Activated CD4-positive, alpha-beta T cell treated with anti-CD3 and anti-CD28 coated beads for 4 hours (primary cell): ENCODE measurements around the gene ANKHD1.

Source experiments
- DNase-seq, 2 donors: peaks; one replicate each; pipeline ENCODE4 v3.0.0-alpha.2; 2020

ANKHD1 gene, protein sequence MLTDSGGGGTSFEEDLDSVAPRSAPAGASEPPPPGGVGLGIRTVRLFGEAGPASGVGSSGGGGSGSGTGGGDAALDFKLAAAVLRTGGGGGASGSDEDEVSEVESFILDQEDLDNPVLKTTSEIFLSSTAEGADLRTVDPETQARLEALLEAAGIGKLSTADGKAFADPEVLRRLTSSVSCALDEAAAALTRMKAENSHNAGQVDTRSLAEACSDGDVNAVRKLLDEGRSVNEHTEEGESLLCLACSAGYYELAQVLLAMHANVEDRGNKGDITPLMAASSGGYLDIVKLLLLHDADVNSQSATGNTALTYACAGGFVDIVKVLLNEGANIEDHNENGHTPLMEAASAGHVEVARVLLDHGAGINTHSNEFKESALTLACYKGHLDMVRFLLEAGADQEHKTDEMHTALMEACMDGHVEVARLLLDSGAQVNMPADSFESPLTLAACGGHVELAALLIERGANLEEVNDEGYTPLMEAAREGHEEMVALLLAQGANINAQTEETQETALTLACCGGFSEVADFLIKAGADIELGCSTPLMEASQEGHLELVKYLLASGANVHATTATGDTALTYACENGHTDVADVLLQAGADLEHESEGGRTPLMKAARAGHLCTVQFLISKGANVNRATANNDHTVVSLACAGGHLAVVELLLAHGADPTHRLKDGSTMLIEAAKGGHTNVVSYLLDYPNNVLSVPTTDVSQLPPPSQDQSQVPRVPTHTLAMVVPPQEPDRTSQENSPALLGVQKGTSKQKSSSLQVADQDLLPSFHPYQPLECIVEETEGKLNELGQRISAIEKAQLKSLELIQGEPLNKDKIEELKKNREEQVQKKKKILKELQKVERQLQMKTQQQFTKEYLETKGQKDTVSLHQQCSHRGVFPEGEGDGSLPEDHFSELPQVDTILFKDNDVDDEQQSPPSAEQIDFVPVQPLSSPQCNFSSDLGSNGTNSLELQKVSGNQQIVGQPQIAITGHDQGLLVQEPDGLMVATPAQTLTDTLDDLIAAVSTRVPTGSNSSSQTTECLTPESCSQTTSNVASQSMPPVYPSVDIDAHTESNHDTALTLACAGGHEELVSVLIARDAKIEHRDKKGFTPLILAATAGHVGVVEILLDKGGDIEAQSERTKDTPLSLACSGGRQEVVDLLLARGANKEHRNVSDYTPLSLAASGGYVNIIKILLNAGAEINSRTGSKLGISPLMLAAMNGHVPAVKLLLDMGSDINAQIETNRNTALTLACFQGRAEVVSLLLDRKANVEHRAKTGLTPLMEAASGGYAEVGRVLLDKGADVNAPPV (N-terminal part only)

DNA sequence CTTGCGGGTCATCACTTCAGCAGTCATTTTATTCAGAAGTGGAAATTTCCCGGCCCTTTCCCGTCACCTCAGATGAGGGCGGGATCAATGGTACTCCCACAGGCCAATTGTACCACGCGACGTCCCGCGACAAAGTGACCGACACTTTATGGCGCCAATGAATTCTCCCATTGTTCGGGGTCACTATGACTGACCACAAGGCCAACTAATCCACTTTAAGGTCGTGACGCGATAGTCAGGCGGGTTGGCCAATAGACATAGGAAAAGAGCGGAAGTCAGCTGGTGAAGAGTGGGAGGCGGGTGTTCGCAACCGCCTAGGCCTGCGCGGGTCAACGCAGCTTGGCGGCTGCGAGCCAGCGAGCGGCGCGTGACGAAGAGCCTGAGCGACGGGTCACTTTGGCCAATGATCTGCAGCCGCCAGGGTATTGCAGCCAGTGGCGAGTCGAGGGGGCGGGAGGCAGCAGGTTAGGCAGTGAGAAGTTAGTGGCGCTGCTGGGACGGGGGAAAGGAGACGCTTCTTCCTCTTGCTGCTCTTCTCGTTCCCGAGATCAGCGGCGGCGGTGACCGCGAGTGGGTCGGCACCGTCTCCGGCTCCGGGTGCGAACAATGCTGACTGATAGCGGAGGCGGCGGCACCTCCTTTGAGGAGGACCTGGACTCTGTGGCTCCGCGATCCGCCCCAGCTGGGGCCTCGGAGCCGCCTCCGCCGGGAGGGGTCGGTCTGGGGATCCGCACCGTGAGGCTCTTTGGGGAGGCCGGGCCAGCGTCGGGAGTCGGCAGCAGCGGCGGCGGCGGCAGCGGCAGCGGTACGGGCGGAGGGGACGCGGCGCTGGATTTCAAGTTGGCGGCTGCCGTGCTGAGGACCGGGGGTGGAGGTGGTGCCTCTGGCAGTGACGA is at the start of gene ANKHD1:
ANKHD1 (plus strand) TSS at position 472 of the 896 bp plus-strand sequence; CDS start at position 607, 135 bp downstream.
- DNase-seq = peak; percentile 94 to 95

DNA sequence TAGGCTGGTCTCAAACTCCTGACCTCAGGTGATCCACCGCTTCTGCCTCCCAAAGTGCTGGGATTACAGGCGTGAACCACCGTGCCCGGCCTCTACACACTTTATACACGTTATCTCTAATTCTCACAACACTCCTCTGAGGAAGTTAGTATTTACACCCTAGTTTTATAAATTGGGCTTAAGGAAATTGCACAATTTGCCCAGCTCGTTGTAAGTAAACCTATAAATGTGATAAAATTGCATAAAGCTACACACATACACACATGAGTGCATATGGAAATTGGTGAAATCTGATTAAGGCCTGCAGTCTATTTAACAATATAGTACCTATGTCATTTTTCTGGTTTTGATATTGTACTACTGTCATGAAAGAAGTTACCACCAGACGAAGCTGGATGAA is 46.1 kb upstream of the ANKHD1 start:
- DNase-seq = no peak

DNA sequence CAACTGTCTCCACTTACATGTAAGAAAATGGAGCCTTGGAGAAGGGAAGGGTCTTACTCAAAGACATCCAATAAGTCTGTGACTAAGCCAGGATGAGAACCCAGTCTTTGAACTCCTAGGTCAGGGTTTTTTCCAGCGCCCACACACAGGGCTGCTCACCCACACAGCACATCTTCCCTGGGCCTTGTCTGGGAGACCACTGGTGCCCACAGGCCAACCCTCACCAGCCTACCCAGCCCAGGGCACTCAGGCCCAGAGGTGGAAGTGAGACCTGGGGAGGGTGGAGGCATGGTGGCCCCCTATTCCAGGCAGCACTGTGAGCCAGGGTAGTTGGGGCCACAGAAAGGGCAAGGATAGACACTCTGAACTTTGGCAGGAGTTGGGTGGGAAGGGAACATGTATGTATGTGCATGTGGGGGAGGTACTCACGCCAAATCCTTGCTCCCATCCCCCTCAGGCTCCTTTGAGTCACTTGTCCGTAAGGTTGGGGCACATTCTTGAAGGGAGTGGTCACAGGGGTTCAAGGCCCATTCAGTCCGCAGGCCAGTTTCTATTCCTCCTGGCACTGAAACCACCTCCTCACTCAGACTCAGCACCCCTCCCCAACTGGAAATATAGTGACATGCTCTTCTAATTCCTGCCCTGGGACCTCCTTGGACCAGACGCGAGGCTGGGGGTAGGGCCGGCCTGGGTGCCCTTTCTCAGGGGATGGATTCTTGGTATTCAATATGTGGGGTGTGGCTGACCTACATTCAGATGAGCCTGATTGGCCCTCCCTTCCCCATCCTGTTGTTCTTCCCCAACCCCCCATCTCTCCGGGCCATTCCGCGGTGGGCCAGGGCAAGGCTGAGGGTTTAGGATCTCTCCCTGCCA is 44.5 kb upstream of the ANKHD1 start:
- no peak for DNase-seq

DNA sequence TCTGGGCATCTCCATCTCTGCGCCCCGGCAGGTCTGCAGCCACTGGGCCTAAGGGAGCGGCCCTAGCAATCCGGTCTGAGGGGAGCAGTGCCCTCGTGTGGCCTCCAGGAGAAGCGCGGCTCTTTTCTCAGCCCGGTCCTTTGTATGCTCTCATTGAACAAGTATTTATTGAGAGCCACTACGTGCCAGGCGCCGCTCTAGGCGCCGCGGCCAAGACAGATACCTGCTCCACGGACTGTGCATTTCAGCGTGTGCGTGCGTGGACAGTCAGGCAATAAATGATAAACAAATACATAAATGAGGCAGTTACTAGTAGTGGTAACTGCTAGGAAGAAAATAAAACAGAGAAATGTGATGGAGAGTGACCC is 43.9 kb upstream of the ANKHD1 start:
- peak; percentile 67 to 70 for DNase-seq

DNA sequence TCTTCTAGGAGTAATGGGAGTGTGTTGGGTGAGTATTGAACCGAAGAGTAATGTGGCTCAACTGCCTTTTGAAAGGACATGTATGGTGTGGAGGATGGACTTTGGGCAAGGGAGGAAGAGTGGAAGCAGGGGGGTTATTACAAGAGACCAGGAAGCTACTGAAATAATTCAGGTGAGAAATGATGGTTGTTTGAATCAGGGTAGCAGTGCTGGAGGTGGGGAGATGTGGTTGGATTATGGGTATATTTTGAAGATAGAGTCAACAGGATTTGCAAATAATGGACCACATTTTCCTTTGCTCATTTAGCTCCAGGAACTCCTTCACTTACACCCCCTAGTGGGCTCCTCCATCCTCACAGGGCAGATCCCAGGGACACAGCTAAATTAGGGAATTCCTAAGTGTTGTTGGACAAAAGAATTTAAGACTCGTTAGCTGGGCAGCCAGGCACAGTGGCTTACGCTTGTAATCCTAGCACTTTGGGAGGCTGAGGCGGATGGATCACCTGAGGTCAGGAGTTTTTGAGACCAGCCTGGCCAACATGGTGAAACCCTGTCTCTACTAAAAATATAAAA is 42.8 kb upstream of the ANKHD1 start:
- no peak for DNase-seq

DNA sequence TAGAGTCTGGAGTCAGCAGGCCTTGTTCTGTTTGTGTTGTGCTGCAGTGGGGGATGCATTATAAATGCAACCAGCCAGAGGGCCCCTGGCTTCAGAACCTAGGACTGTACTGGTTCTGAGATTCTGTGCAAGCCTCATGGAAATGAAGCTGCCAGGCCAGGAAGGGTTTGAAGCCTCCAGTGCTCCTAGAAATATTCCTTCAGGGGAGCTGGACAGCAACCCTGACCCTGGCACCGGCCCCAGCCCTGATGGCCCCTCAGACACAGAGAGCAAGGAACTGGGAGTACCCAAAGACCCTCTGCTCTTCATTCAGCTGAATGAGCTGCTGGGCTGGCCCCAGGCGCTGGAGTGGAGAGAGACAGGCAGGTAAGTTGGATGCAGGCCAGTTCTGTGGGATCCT is 41.5 kb upstream of the ANKHD1 start, which contains the start of gene SLC4A9:
SLC4A9 (plus strand) TSS at position 94 of the 400 bp plus-strand sequence; CDS start at position 137, 43 bp downstream.
- DNase-seq = no peak

DNA sequence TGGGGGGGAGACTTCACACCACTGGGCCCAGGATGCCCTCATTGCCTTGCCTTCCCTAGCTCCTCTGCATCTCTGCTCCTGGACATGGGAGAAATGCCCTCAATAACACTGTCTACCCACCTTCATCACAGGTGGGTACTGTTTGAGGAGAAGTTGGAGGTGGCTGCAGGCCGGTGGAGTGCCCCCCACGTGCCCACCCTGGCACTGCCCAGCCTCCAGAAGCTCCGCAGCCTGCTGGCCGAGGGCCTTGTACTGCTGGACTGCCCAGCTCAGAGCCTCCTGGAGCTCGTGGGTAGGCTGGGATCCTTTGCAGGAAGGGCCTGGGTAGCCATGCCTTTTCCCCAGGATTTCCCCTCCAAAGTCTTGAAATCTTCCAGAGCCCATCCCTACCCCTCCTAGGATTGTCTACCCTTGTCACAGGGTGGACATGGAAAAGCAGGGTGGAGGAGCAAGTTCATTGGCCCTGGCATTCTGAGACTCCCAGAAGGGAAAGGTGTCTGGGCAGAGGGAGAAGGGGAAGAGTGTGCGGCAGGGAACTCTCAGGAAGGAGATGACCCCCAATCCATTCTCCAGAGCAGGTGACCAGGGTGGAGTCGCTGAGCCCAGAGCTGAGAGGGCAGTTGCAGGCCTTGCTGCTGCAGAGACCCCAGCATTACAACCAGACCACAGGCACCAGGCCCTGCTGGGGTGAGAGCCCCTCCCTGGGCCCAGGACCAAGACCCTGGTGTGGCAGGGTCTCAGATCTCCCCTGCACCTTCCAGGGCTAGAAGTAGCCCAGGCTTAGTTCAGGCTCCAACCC is 40.8 kb upstream of the ANKHD1 start:
- DNase-seq = no peak

DNA sequence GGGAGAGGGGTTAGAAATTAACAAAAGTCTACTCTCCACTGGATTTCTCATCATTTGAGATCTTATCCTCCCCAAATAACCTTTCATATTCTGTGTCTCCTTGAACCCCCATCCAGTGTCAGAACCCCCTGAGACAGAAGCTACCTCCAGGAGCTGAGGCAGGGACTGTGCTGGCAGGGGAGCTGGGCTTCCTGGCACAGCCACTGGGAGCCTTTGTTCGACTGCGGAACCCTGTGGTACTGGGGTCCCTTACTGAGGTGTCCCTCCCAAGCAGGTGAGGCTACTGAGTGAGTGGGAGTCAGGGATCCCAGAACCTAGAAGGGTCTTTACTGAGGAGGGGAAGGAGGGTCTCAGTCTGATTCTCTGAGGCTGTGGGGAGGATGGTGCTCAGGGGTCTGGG is 39.7 kb upstream of the ANKHD1 start:
- no peak for DNase-seq

DNA sequence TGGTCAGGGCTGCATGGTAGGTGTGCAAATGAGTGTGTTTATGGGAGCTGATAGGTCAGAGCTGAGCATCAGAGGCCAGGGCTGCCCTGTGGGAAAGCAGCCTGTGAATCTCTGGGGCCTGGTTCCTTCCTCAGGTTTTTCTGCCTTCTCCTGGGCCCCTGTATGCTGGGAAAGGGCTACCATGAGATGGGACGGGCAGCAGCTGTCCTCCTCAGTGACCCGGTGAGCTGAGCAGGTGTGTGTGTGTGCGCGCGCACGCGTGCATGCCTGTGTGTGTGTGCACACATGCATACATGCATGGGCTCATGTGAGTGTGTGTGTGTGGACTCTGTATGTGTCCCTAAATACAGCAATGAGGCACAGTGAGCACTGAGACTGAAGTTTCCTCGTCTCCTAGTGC is 39.3 kb upstream of the ANKHD1 start:
- no peak for DNase-seq

DNA sequence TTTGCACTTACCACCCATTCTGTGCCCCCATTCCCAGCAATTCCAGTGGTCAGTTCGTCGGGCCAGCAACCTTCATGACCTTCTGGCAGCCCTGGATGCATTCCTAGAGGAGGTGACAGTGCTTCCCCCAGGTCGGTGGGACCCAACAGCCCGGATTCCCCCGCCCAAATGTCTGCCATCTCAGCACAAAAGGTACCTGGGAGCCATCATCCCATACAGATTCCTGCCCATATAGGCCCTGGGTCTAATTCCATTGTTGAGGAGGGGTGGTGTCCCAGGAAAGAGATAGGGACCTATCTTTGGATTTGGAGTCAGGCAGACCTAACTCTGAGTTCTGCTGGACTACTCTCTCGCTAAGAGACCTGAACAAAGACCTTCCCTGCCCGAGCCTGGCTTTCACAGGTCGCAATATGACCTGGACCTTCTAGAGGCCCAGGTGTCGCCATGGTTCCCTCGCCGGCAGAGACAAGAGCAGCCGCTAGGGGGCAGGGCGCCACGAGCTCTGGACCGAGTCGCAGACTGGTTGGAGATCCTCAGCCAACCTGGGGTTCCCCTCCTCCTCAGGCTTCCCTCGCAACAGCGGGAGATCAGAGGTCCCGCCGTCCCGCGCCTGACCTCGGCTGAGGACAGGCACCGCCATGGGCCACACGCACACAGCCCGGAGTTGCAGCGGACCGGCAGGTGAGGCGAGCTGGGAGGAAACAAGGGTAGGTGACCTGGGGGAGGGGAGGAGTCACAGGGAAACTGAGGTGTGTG is 38.6 kb upstream of the ANKHD1 start:
- peak; percentile 76 to 86 for DNase-seq

DNA sequence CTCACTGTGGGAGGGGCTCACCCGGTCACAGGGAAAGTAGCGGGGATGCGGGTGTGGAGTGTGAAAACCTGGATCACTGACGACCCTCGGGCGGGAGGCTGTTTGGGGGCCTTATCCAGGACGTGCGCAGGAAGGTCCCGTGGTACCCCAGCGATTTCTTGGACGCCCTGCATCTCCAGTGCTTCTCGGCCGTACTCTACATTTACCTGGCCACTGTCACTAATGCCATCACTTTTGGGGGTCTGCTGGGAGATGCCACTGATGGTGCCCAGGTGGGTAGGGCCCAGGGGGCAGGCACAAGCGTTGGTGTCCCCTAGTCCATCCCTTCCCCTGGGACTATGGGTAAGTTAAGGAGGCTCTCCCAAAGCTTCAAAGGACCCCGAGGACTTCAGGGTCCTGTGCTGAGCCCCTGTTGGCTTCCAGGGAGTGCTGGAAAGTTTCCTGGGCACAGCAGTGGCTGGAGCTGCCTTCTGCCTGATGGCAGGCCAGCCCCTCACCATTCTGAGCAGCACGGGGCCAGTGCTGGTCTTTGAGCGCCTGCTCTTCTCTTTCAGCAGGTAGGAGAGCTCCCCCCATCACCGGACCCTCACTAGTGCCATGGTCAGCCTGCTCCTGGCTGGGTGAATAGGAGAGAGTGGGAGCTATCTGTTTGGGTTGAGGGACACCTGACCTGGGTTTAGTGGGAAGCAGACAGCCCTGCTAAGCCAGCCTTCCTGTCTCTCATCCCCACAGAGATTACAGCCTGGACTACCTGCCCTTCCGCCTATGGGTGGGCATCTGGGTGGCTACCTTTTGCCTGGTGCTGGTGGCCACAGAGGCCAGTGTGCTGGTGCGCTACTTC is 37.8 kb upstream of the ANKHD1 start:
- no peak for DNase-seq

DNA sequence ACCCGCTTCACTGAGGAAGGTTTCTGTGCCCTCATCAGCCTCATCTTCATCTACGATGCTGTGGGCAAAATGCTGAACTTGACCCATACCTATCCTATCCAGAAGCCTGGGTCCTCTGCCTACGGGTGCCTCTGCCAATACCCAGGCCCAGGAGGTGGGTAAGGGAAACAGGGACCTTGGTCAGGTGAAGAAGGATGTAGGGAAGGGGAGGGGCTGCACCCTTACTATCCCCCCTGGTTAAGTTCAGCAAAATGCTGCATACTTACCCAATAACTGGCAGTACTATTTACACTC is 37.2 kb upstream of the ANKHD1 start:
- DNase-seq = no peak

DNA sequence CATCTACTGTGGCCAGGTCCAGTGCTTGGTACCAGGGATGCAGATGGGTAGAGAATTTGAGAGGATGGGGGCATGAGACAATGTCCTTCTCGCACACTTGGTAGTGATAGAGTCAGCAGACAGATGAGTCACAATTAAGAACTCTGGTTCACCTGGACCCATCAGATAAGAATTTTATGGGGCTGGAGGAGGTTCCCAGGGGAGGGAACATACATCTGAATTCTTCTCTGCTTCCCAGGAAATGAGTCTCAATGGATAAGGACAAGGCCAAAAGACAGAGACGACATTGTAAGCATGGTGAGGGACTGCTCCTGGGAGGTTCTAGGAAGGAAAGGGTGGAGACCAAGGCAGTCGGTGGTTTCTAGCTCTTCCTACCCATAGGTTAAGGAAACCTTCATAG is 36.4 kb upstream of the ANKHD1 start:
- DNase-seq = no peak

DNA sequence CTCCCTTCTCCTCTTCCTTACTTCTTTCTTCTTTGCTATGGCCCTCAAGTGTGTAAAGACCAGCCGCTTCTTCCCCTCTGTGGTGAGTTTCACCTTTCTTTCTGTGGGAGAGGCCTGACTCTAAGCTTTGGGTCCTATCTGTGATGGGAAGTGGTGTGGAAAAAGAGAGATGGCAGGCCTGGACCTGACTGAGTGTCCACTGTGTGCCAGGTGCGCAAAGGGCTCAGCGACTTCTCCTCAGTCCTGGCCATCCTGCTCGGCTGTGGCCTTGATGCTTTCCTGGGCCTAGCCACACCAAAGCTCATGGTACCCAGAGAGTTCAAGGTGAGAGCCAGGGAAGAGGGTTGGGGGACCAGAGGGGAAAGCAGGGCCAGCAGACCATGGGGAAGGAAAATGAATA is 35.7 kb upstream of the ANKHD1 start:
- DNase-seq = no peak

DNA sequence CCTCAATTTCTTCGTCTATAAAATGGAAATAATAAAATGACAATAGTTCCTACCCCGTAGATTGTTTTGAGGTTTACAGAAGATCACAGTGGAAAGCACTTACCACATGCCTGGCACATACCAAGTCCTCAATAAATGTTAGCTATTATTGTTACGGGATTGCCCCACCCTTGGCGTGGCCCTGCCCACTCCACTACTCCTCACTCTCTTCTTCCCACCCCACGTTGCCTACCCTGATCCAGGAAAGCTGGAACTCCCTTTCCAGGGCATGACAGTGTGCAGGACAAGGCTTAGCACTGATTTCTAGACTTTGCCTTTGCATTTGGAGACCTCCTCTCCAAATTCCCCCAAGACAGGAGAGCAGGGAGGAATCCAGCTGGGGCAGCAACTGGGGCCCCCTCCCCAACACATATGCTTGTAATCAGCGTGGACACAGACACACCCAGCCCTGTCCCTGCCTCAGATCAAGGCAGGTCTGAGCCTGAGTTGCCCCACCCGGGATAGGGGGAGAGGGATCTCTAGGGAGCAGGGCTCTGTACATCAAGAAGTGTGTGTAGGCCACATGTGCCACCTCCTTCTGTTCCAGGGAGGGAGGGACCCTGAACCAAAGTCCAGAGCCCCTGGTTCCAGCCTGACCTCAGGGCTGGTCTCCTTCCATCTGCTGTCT is 34.9 kb upstream of the ANKHD1 start:
- DNase-seq = no peak

DNA sequence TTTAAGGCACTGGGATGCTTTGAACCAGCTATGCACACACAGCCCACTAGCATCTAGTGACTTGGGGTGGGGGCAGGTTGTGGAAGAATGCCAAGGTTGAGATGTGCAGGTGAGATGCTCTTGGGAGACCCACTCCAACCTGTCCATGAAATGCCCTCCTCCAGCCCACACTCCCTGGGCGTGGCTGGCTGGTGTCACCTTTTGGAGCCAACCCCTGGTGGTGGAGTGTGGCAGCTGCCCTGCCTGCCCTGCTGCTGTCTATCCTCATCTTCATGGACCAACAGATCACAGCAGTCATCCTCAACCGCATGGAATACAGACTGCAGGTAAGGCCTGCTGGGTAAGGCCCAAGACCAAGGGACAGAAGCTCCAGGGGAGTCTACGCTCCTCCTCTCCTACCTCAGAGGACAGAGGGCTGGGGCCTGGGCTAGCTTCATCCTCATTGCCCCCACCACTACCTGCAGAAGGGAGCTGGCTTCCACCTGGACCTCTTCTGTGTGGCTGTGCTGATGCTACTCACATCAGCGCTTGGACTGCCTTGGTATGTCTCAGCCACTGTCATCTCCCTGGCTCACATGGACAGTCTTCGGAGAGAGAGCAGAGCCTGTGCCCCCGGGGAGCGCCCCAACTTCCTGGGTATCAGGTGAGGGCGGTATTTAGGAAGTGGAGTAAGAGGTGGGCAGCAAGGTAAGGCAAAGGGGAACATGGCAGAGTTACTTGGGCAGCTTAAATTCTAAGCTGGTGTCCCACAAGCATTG is 34.2 kb upstream of the ANKHD1 start:
- DNase-seq = no peak
